GM21825 (cell line): ENCODE measurements around the gene ARMC9.
"Not testable (repeated sequence)": the region's sequence is repeated elsewhere in the genome, so short reads cannot be mapped to it uniquely, and the experiment has no call there.

ENCODE experiments used
- ATAC-seq: cut with Tn5 transposase; IDR thresholded peaks from one replicate; pipeline ENCODE4 v1.9.1; 2021; ENCODE audit warnings: mild to moderate bottlenecking, moderate library complexity; ENCODE audit not compliant: unreplicated experiment

Gene ARMC9

GRCh38 chr2:231336700-231337099 lies 138.3 kb downstream of the ARMC9 start:
- ATAC-seq: no peak

- no peak for ATAC-seq
These were observed 139.7 kb downstream of the ARMC9 start for GRCh38 chr2:231337807-231338759.

- ATAC-seq: no peak
These were observed 140.9 kb downstream of the ARMC9 start for GRCh38 chr2:231339316-231339715.

- ATAC-seq: no peak
These were observed 142.7 kb downstream of the ARMC9 start for GRCh38 chr2:231341100-231341499.

GRCh38 chr2:231342061-231342711 lies 143.8 kb downstream of the ARMC9 start:
- ATAC-seq: no peak

GRCh38 chr2:231343006-231343710 lies 144.7 kb downstream of the ARMC9 start:
- ATAC-seq: no peak

GRCh38 chr2:231343988-231344387 lies 145.6 kb downstream of the ARMC9 start:
- no peak for ATAC-seq

- ATAC-seq: no peak
These were observed 146.4 kb downstream of the ARMC9 start for GRCh38 chr2:231344851-231345250.

GRCh38 chr2:231347081-231347480 lies 148.7 kb downstream of the ARMC9 start:
- no peak for ATAC-seq

GRCh38 chr2:231347638-231348037 lies 149.2 kb downstream of the ARMC9 start:
- ATAC-seq: no peak

GRCh38 chr2:231348173-231348572 lies 149.7 kb downstream of the ARMC9 start:
- no peak for ATAC-seq

GRCh38 chr2:231348704-231349373 lies 150.4 kb downstream of the ARMC9 start:
- ATAC-seq: no peak

- ATAC-seq: not testable (repeated sequence)
These were observed 150.9 kb downstream of the ARMC9 start for GRCh38 chr2:231349374-231349735.

- no peak for ATAC-seq
These were observed 153.2 kb downstream of the ARMC9 start for GRCh38 chr2:231351648-231352047.

- no peak for ATAC-seq
These were observed 155.0 kb downstream of the ARMC9 start for GRCh38 chr2:231353469-231353868.

GRCh38 chr2:231355508-231356465 lies 157.4 kb downstream of the ARMC9 start:
- no peak for ATAC-seq

GRCh38 chr2:231356466-231356844 lies 158.0 kb downstream of the ARMC9 start:
- no peak for ATAC-seq

- no peak for ATAC-seq
These were observed 158.6 kb downstream of the ARMC9 start for GRCh38 chr2:231357048-231357447.

GRCh38 chr2:231357931-231358330 lies 159.5 kb downstream of the ARMC9 start:
- ATAC-seq: no peak

GRCh38 chr2:231359441-231359840 lies 161.0 kb downstream of the ARMC9 start:
- no peak for ATAC-seq
